Trophoblast cell (in vitro differentiated cells and primary cell): ENCODE data around the gene HSD17B8.

ENCODE experiments used
- DNase-seq, 2 donors: peaks; one replicate each; pipeline ENCODE4 v3.0.0-alpha.2; 2016
- H2AFZ ChIP-seq: 2 replicates; pipeline ENCODE4 v1.6.1; 2013; ENCODE audit warnings: low read length, moderate library complexity, mild to moderate bottlenecking; ENCODE audit not compliant: insufficient read depth, poor library complexity
- H2AK5ac ChIP-seq: 2 replicates; pipeline ENCODE4 v1.6.1; 2013; ENCODE audit warnings: mild to moderate bottlenecking, low read length
- H2BK120ac ChIP-seq: 2 replicates; pipeline ENCODE4 v1.6.1; 2013; ENCODE audit warnings: low read length, mild to moderate bottlenecking, moderate library complexity; ENCODE audit not compliant: insufficient read depth, poor library complexity
- H2BK12ac ChIP-seq: 2 replicates; pipeline ENCODE4 v1.6.1; 2013; ENCODE audit warnings: mild to moderate bottlenecking, low read length, moderate library complexity
- H2BK5ac ChIP-seq: 2 replicates; pipeline ENCODE4 v1.6.1; 2013; ENCODE audit warnings: low read length, low read depth, moderate library complexity, mild to moderate bottlenecking; ENCODE audit not compliant: poor library complexity
- H3K14ac ChIP-seq: 2 replicates; pipeline ENCODE4 v1.6.1; 2013; ENCODE audit warnings: mild to moderate bottlenecking, low read length
- H3K18ac ChIP-seq: 2 replicates; pipeline ENCODE4 v1.6.1; 2013; ENCODE audit warnings: mild to moderate bottlenecking, low read length
- H3K23ac ChIP-seq: 2 replicates; pipeline ENCODE4 v1.6.1; 2013; ENCODE audit warnings: low read length
- H3K27ac ChIP-seq: 2 replicates; pipeline ENCODE4 v1.5.1; 2013; ENCODE audit warnings: low read depth, mild to moderate bottlenecking, inconsistent platforms, low read length, moderate library complexity
- H3K27me3 ChIP-seq: 2 replicates; pipeline ENCODE4 v1.6.1; 2013; ENCODE audit warnings: inconsistent platforms, mild to moderate bottlenecking, low read length, moderate library complexity; ENCODE audit not compliant: insufficient read depth
- H3K36me3 ChIP-seq, 2 experiments: 1 replicate in 1 of 2; 2 replicates in 1 of 2; pipeline ENCODE4 v1.6.1; 2013; ENCODE audit warnings: low read length in 2 of 2, mild to moderate bottlenecking in 2 of 2, moderate library complexity in 1 of 2; ENCODE audit not compliant: insufficient read depth in 2 of 2, control insufficient read depth in 1 of 2
- H3K4ac ChIP-seq: 2 replicates; pipeline ENCODE4 v1.6.1; 2013; ENCODE audit warnings: low read depth, mild to moderate bottlenecking, low read length, moderate library complexity
- H3K4me1 ChIP-seq, 2 experiments: 1 replicate in 1 of 2; 2 replicates in 1 of 2; pipeline ENCODE4 v1.6.1; 2013; ENCODE audit warnings: low read length in 2 of 2, mild to moderate bottlenecking in 2 of 2, moderate library complexity in 1 of 2; ENCODE audit not compliant: insufficient read depth in 2 of 2, control insufficient read depth in 1 of 2
- H3K4me2 ChIP-seq: 2 replicates; pipeline ENCODE4 v1.6.1; 2013; ENCODE audit warnings: inconsistent platforms, mild to moderate bottlenecking, low read length, moderate library complexity
- H3K4me3 ChIP-seq: 2 replicates; pipeline ENCODE4 v1.5.1; 2013; ENCODE audit warnings: mild to moderate bottlenecking, low read depth, low read length, inconsistent platforms
- H3K79me1 ChIP-seq: one replicate; pipeline ENCODE4 v1.6.1; 2013; ENCODE audit warnings: low read length
- H3K79me2 ChIP-seq: 2 replicates; pipeline ENCODE4 v1.6.1; 2013; ENCODE audit warnings: low read length, mild to moderate bottlenecking; ENCODE audit not compliant: control insufficient read depth, insufficient read depth, poor library complexity
- H3K9ac ChIP-seq: 2 replicates; pipeline ENCODE4 v1.6.1; 2013; ENCODE audit warnings: mild to moderate bottlenecking, low read length
- H3K9me3 ChIP-seq: 2 replicates; pipeline ENCODE4 v1.6.1; 2013; ENCODE audit warnings: low read depth, mild to moderate bottlenecking, control low read depth, inconsistent platforms, low read length; ENCODE audit not compliant: insufficient read depth
- H4K12ac ChIP-seq: 2 replicates; pipeline ENCODE4 v1.6.1; 2013; ENCODE audit warnings: low read depth, mild to moderate bottlenecking, low read length, moderate library complexity
- H4K8ac ChIP-seq: 2 replicates; pipeline ENCODE4 v1.6.1; 2013; ENCODE audit warnings: low read depth, mild to moderate bottlenecking, low read length, moderate library complexity
- H4K91ac ChIP-seq: one replicate; pipeline ENCODE4 v1.6.1; 2013; ENCODE audit warnings: low read depth, mild to moderate bottlenecking, low read length, moderate library complexity
- WGBS: extraction: QIAGEN DNeasy Blood & Tissue Kit; methylation state at CpG from one replicate; pipeline ENCODE4 v1.1.7; 2013; ENCODE audit warnings: missing lambda C conversion rate; ENCODE audit not compliant: insufficient read length, insufficient coverage; ENCODE audit errors: extremely low coverage; 5-methylcytosine and 5-hydroxymethylcytosine counted together

Gene HSD17B8

GRCh38 chr6:33164665-33165373 lies 39.6 kb upstream of the HSD17B8 start:
- WGBS: no CpG with 5 or more reads among the region's 14 CpGs
- H3K9ac ChIP-seq: no peak overlapping the region
- H3K23ac ChIP-seq: no peak overlapping the region
- no peak overlapping the region for H2AK5ac ChIP-seq
- H3K4me3 ChIP-seq: no peak overlapping the region
- H3K4me2 ChIP-seq: no peak overlapping the region
- H3K9me3 ChIP-seq: no peaks in the 10 kb centered on the region
- no peaks in the 10 kb centered on the region for H3K79me2 ChIP-seq
- no peaks in the 10 kb centered on the region for H3K36me3 ChIP-seq
- H2BK5ac ChIP-seq: no peak overlapping the region
- H3K27ac ChIP-seq: no peak overlapping the region
- H3K27me3 ChIP-seq: no peaks in the 10 kb centered on the region
- peaks cover 3% of the 10 kb centered on the region for H3K79me1 ChIP-seq
- no peak overlapping the region for H2AFZ ChIP-seq
- no peak for DNase-seq
- H4K91ac ChIP-seq: no peak overlapping the region
- H3K4ac ChIP-seq: no peak overlapping the region
- H3K4me1 ChIP-seq: peaks cover 0 to 4% of the 10 kb centered on the region in 2 experiments
- no peak overlapping the region for H2BK12ac ChIP-seq
- no peak overlapping the region for H2BK120ac ChIP-seq
- H4K8ac ChIP-seq: no peak overlapping the region
- H3K18ac ChIP-seq: no peak overlapping the region
- H4K12ac ChIP-seq: no peak overlapping the region
- no peak overlapping the region for H3K14ac ChIP-seq

- WGBS: no CpG with 5 or more reads among the region's 17 CpGs
- Histone ChIP-seq H3K9ac (no peak overlapping the region), H4K8ac (no peak overlapping the region), H3K14ac (no peak overlapping the region), H3K9me3 (no peaks in the 10 kb centered on the region), H3K79me2 (no peaks in the 10 kb centered on the region), H3K4me3 (no peak overlapping the region), H4K91ac (no peak overlapping the region), H3K27me3 (no peaks in the 10 kb centered on the region), H3K27ac (no peak overlapping the region), H3K4me2 (no peak overlapping the region), H3K4me1 (peaks cover 0 to 4% of the 10 kb centered on the region in 2 experiments), H3K79me1 (peaks cover 3% of the 10 kb centered on the region), H3K36me3 (no peaks in the 10 kb centered on the region), H2AFZ (no peak overlapping the region), H2BK5ac (no peak overlapping the region), H4K12ac (no peak overlapping the region), H3K4ac (no peak overlapping the region), H3K23ac (no peak overlapping the region), H2AK5ac (no peak overlapping the region), H3K18ac (no peak overlapping the region), H2BK120ac (no peak overlapping the region), H2BK12ac (no peak overlapping the region)
- DNase-seq: no peak
Observed at GRCh38 chr6:33165581-33166258, 38.7 kb upstream of the HSD17B8 start.

- H3K4me2 ChIP-seq: no peak overlapping the region
- no peaks in the 10 kb centered on the region for H3K9me3 ChIP-seq
- H4K12ac ChIP-seq: no peak overlapping the region
- no peaks in the 10 kb centered on the region for H3K79me2 ChIP-seq
- no peaks in the 10 kb centered on the region for H3K27me3 ChIP-seq
- H3K18ac ChIP-seq: no peak overlapping the region
- no peak overlapping the region for H3K27ac ChIP-seq
- WGBS: no CpG with 5 or more reads among the region's 6 CpGs
- no peak overlapping the region for H2BK120ac ChIP-seq
- DNase-seq: no peak
- H3K9ac ChIP-seq: no peak overlapping the region
- no peaks in the 10 kb centered on the region for H3K36me3 ChIP-seq
- H2BK12ac ChIP-seq: no peak overlapping the region
- peaks cover 0 to 4% of the 10 kb centered on the region in 2 experiments for H3K4me1 ChIP-seq
- H2BK5ac ChIP-seq: no peak overlapping the region
- H3K4me3 ChIP-seq: no peak overlapping the region
- H2AK5ac ChIP-seq: no peak overlapping the region
- H4K91ac ChIP-seq: no peak overlapping the region
- H4K8ac ChIP-seq: no peak overlapping the region
- H3K4ac ChIP-seq: no peak overlapping the region
- no peak overlapping the region for H2AFZ ChIP-seq
- peaks cover 3% of the 10 kb centered on the region for H3K79me1 ChIP-seq
- no peak overlapping the region for H3K14ac ChIP-seq
- H3K23ac ChIP-seq: no peak overlapping the region
Observed at GRCh38 chr6:33166363-33166762, 38.1 kb upstream of the HSD17B8 start.

DNA sequence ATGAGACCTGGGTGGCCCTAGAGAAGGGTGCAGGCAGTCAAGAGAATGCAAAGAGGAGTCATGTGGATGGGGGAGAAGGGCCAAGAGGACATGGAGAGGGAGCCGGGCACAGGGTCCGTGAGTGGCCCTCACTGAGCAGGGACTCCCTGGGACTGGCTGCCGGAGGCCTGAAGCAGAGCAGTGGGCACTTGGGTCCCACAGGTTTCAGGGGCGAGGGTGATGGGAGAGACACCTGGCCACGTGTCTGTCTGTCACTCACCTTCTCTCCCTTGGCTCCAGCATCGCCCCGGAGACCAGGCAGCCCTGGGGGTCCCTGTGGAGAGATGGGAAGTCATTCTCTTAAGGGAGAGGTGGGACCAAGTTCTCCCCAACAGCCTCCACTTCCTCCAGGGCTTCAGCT lies 37.6 kb upstream of the HSD17B8 start:
- Histone ChIP-seq H2BK12ac (no peak overlapping the region), H2AFZ (no peak overlapping the region), H2AK5ac (no peak overlapping the region), H4K91ac (no peak overlapping the region), H4K12ac (no peak overlapping the region), H3K9ac (no peak overlapping the region), H3K79me2 (no peaks in the 10 kb centered on the region), H3K36me3 (no peaks in the 10 kb centered on the region), H3K14ac (no peak overlapping the region), H3K4me1 (peaks cover 0 to 2% of the 10 kb centered on the region in 2 experiments), H3K4ac (no peak overlapping the region), H2BK5ac (no peak overlapping the region), H3K23ac (no peak overlapping the region), H4K8ac (no peak overlapping the region), H3K27ac (no peak overlapping the region), H2BK120ac (no peak overlapping the region), H3K9me3 (no peaks in the 10 kb centered on the region), H3K27me3 (no peaks in the 10 kb centered on the region), H3K4me2 (no peak overlapping the region), H3K79me1 (peaks cover under 1% of the 10 kb centered on the region), H3K4me3 (no peak overlapping the region), H3K18ac (no peak overlapping the region)
- WGBS: no CpG with 5 or more reads among the region's 7 CpGs
- no peak for DNase-seq
